Astrocyte (in vitro differentiated cells and primary cell): Measurements from ENCODE around the gene INTS6.

Experiments
- CTCF ChIP-seq: IDR thresholded peaks from 2 replicates; pipeline ENCODE4 v1.5.1; 2011; ENCODE audit warnings: low read depth, mild to moderate bottlenecking, inconsistent platforms, low read length, moderate library complexity; ENCODE audit not compliant: insufficient read depth
- EZH2 ChIP-seq: IDR thresholded peaks from 2 replicates; pipeline ENCODE4 v1.6.1; 2012; ENCODE audit warnings: mild to moderate bottlenecking, low read length, inconsistent platforms; ENCODE audit not compliant: insufficient read depth

GRCh38 chr13:51318876-51319275 lies 134.0 kb downstream of the INTS6 start:
- TF ChIP-seq CTCF, result no peak
- no peak for TF ChIP-seq EZH2
